GM19099 (cell line): ENCODE measurements around the gene KIDINS220.

Experiments
- POLR2A ChIP-seq: IDR thresholded peaks from 3 replicates; pipeline ENCODE4 v1.6.1; 2011; ENCODE audit warnings: low read depth; ENCODE audit not compliant: insufficient read length; ENCODE audit errors: extremely low read depth

Gene KIDINS220

GRCh38 chr2:8680822-8681760, 156.3 kb downstream of the KIDINS220 start:
- no peak for TF ChIP-seq POLR2A

DNA sequence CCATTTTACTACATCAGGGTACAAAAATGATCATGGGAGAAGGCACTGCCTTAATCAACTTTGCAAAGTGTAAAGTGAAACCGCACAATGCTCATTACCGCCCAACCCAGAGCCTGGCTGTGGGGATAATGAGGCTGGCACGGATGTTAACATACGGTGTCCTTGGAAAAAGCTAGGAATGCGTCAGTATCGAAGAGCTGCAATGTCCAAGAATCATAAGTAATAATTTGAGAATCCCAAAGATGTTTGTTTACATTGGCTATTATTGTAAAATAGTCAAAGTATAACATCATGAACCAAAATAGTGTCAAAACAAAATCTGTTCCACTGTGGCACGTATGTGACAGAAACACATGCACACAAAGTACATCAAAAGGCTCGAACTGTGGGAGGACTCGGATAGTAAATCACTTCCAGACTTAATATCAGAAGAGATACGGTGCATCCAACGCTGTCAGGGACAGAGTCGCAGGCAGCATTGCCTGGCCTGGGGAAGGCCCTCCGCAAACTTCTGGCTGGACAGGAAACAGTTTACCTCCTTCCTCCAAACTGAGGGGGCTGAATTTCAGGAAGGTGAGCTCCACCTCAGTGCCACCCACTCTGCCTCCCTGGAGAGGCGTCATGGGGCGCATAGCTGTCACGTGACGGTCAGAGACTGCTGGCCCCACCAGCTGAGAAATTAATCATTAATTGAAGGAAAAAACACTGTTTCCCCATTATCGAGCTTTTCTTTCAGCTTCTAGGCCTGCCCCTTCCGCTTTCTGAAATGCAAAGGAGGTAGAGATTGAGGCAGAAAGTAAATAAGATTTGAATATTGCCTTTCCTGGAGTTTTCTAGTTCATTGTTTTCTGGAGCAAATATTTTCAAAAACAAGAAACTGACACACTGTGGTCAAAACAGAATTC, 157.3 kb downstream of the KIDINS220 start:
- no peak for TF ChIP-seq POLR2A

DNA sequence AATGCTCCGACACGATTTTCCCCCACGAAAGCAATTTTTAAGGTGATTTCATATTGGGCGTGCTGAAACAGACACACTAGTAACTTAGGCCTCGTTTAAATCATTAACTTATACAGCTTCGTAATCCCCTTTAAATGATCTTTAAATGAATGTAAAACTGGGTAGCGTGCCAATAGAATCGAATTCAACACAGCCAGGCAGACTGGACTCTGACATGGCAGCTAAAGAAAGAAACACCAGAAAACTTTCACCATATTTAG, 157.9 kb downstream of the KIDINS220 start:
- no peak for TF ChIP-seq POLR2A
